GM19438 (cell line): ENCODE results near the gene DNAJC25.
"Not testable (repeated sequence)": the region's sequence is repeated elsewhere in the genome, so short reads cannot be mapped to it uniquely, and the experiment has no call there.

Experiments used
- ATAC-seq: cut with Tn5 transposase; IDR thresholded peaks from one replicate; pipeline ENCODE4 v1.9.1; 2021; ENCODE audit warnings: low read depth; ENCODE audit not compliant: unreplicated experiment

DNAJC25 gene

DNA sequence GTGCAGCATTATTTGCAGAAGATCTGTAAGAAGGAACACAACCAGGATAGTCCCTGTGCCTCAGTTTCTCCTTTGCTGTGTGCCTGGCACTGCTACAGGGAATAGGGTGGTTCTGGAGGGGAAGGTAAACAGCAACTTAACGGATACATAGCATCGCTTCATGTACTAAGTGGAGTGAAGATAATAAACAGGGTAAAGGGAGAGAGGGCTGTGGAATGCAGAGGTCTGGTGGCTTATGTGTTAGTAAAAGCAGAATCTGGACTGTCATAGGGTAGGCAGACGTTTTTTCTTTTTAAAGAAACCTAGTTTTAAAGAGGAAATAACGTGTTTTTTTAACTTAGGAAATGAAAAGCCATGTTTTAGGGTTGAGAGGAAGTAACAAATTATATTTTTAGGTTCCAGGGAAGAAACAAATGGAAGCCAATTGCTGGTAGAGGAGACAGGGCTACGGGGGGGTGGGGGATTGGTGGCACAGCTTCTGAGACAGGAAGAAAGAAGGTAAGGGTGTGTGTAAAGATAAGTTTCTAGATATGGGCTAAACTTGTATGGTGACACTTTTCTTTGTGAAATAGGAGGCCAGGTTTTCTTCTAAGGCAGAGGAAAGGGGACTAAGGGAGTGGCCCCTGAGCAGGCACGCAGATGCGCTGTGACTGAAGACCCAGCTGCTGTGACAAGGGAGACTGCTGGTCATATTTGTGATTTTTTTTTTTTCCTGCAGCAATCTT is 31.6 kb downstream of the DNAJC25 start:
- no peak for ATAC-seq

DNA sequence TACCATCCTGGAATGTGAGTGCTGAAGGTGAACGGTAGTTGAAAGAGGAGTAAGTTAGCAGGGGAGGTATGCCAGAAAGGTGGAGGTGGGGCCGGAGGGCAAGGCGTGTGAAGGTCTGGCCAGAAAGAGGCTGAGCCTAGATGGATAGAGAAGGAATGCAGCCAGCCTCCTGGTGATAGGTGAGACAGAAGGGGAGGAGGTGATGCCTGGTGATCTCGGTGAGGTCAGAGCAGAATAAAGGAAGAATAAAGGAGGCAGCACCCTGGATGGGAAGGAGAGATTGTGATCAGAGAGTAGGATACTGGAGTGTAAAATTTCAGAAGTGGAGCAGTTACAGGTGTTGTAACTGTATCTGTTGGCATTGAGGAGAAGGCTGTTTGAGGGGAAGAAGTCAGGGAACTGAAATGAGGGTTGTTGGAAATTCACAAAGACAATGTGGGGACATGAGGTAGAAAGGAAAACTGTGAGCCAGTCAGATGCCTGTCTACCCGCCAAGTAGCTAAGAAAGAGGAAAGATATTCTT is 32.2 kb downstream of the DNAJC25 start:
- ATAC-seq, result no peak

DNA sequence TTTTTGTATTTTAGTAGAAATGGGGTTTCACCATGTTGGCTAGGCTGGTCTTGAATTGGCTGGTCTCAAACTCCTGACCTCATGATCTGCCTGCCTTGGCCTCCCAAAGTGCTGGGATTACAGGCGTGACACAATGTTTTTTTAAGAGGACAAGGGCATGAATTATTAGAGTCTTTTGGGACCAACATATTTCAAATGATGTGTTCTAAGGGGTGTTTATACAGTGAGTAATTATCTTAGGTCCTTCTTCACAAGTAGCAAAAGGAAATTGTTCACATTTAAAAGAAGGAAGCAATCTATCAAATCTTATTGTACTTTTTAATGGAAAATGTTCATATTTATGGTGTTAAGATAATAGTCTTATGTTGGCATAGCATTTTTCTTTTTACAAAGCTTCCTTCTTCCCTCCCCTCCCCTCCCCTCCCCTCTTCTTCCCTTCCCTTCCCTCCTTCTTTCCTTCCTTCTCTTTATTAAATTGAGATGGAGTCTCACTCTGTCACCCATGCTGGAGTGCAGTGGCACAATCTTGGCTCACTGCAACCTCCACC is 37.0 kb downstream of the DNAJC25 start:
- no peak for ATAC-seq

DNA sequence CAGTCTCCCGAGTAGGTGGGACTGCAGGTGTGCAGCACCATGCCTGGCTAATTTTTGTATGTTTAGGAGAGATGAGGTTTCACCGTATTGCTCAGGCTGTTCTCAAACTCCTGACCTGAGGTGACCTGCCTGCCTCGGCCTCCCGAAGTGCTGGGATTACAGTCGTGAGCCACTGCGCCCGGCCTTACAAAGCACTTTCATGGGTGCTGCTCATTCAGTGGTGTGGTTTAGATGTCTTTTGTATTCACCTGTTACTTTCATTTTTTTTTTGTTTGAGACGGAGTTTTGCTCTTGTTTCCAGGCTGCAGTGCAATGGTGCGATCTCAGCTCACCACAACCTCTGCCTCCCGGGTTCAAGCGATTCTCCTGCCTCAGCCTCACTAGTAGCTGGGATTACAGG is 37.5 kb downstream of the DNAJC25 start:
- ATAC-seq, result not testable (repeated sequence)

DNA sequence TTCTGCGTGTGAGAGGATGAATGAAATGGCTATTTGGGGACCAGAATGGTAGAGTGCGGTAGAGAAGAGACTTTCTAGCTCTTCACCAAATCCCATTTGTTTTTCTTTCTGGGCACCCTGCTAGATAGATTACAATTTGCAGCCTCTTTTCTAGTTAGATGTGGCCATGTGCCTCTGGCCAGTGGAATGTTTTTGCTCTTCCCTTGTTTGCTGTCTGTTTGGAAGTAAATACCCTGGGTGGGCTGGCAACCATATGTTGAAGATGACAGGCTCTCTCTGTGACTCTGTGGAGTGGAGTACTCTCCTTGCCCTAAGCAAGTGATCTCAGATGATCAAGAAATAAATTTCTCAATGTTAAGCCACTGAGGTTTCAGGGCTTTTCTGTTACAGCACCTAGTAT is 43.2 kb downstream of the DNAJC25 start:
- ATAC-seq, result no peak

DNA sequence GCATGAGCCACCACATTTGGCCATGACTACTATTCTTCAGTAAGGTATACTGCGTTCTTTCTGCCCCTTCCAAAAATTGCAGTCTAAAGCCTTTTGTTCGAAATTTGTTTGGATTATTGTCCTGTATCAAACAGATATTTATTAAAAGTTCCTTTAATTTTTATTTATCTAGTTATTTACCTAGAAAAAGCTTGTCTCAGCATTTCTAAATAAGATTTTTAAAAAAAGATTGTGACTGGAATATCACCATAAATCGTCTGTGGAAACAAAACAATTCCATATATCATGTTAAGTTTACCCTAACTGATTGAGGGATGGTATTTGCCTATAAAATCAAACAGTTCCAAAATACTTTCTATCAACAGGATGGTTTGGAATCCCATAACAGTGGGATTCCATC is 45.0 kb downstream of the DNAJC25 start:
- ATAC-seq, result no peak

DNA sequence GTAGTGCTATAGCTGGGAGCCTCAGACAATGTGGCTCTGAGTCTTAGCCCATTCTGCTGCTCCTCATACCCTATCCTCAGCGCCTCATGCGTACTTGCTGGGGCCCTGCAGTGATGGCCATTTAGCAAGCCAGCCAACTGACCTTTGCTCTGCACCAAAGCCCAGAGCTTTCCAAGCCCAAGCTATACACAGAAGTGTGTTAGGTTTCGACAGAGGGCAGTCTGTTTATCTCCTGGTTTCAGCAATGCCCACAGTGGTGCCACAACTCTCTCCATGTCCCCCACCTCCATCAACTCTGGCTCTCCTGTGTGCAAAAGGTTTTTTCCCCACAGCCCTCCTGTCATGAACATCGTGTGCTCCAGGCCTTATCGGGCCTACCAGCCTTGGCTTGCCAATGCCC is 47.2 kb downstream of the DNAJC25 start:
- no peak for ATAC-seq

DNA sequence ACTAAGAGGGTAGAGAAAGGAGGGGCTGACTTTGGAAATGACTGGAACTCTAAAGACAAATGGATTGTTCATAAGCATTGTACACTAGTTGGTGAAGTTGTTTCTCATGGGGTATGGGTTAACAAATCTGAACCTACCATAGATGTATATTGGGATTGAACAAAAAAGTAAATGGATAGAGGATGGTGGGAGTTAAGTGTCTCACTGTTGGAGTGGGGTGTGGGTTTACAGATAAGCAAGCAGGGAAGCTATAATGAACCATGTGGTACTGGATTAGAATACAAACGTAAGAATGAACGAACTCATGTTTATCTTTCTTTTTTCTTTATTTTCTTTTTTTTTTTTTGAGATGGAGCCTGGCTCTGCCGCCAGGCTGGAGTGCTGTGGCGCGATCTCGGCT is 48.1 kb downstream of the DNAJC25 start:
- no peak for ATAC-seq

DNA sequence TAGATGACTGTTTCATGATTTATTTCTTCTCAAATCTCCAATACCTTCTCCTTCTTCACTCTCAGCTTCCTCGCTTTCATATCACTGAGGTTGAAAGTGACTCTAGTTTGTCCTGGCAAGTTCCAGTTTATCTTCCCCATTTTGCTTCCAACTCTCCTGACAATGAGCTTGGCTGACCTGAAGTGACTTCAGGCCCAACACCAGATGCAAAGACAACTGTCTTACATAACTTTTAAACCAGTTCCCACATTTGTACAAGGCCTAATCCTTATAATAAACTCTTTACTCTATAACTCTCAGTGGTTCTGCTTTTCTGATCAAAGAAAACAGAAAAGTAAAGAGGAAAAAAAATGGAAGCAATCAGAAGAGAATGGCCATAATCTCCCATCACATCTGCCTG is 52.3 kb downstream of the DNAJC25 start:
- no peak for ATAC-seq

DNA sequence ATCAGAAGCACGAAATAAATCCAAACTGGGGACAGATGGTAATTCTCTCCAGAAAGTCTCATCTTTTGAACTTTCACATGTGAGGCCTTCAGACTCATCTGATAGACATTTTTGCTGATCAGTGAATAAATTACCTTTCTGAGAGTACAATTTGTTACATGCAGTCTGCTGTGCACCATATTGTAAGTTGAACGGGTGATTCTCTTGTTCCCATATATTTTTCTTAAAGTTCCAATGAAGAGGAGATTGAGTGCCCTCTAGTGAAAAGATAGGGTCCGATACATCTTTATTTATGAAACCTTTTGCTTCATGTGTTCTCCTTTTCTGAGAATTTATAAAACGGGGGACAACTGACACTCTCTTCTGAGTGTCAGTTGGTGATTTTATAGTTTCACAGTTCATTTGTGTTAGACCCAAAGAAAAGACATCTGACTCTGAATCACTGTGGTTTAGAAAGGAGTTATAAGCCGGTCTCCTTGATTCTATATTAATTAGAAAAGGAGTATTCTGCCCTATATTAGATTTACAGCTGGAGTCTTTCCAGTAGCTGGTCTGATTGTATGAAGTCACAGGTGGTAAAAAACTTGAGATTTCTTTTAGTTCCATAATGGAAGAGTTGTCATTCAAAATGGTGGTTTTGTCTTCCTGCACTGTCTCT is 60.7 kb downstream of the DNAJC25 start:
- ATAC-seq, result no peak

DNA sequence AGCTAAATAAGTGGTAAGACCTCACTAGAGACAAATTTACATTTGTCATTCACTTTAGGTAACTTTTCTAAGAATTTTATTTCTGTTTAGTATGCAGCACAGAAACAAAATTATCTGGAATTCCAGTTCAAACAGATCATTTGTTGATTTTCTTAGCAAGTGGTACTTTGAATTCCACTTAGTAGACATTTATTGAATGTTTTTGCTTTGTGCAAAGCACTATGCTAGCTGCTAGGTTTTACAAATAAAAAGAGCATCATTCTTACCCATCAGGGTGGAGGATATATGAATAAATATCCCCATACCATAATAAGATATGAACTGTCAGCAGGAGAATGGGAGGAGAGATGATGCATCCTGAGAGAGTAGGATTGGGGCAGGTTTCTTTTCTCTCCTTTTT is 65.7 kb downstream of the DNAJC25 start:
- no peak for ATAC-seq

DNA sequence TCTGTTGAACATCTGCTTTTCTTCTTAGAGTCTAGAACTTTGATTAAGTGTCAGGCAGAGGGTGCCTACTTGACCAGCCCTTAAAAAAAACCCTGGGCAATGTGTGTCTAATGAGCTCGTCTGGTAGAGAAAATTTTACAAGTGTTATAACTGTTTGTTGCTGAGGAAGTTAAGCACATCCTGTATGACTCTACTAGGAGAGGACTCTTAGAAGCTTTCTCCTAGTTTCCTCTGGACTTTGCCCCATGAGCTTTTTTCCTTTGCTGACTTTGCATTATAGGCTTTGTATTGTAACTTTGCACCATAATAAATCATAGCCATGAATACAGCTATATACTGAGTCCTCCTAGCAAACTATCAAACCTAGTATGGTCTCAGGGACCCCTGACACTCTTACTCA is 69.6 kb downstream of the DNAJC25 start:
- no peak for ATAC-seq
